Astrocyte (in vitro differentiated cells and primary cell): Measurements from ENCODE around the gene CCDC57. TPM values are rescaled to one million over a fixed set of nuclear protein-coding genes. Genes with fewer than 3 reads are reported as not detected.
"Not testable (repeated sequence)": the region's sequence is repeated elsewhere in the genome, so short reads cannot be mapped to it uniquely, and the experiment has no call there.

Experiments used
- DNase-seq: peaks from one replicate; pipeline ENCODE4 v3.0.0-alpha.2; 2010; ENCODE audit warnings: low read depth
- FAIRE-seq: peaks from 2 replicates; lab custom pipeline; 2011; peaks lifted over from hg19 to GRCh38; lab: Jason Lieb, UNC
- H2AFZ ChIP-seq: 2 replicates; pipeline ENCODE4 v1.6.0; 2012; ENCODE audit warnings: low read depth, low read length, inconsistent platforms
- H3K27ac ChIP-seq: 2 replicates; pipeline ENCODE4 v1.5.1; 2011; ENCODE audit warnings: low read depth, low read length, inconsistent platforms
- H3K27me3 ChIP-seq: 2 replicates; pipeline ENCODE4 v1.6.0; 2011; ENCODE audit warnings: low read length, inconsistent platforms; ENCODE audit not compliant: insufficient read depth
- H3K36me3 ChIP-seq: 2 replicates; pipeline ENCODE4 v1.5.1; 2011; ENCODE audit warnings: low read length, inconsistent platforms; ENCODE audit not compliant: insufficient read depth
- H3K4me1 ChIP-seq: 2 replicates; pipeline ENCODE4 v1.5.1; 2011; ENCODE audit warnings: low read length, inconsistent platforms; ENCODE audit not compliant: insufficient read depth
- H3K4me2 ChIP-seq: 2 replicates; pipeline ENCODE4 v1.6.0; 2012; ENCODE audit warnings: low read length, inconsistent platforms
- H3K4me3 ChIP-seq: 2 replicates; pipeline ENCODE4 v1.5.1; 2011; ENCODE audit warnings: low read depth, mild to moderate bottlenecking, low read length, inconsistent platforms; ENCODE audit not compliant: insufficient read depth
- H3K79me2 ChIP-seq: 2 replicates; pipeline ENCODE4 v1.6.0; 2012; ENCODE audit warnings: mild to moderate bottlenecking, low read length, inconsistent platforms; ENCODE audit not compliant: insufficient read depth
- H3K9ac ChIP-seq: 2 replicates; pipeline ENCODE4 v1.6.0; 2012; ENCODE audit warnings: mild to moderate bottlenecking, low read length, inconsistent platforms
- H3K9me3 ChIP-seq: 2 replicates; pipeline ENCODE4 v1.5.1; 2012; ENCODE audit warnings: low read depth, mild to moderate bottlenecking, low read length, inconsistent platforms; ENCODE audit not compliant: insufficient read depth
- H4K20me1 ChIP-seq: 2 replicates; pipeline ENCODE4 v1.6.0; 2012; ENCODE audit warnings: low read length, inconsistent platforms; ENCODE audit not compliant: insufficient read depth
- H3K27ac Mint-ChIP-seq: one replicate; pipeline ENCODE4 v1.8.0; 2021; ENCODE audit warnings: mild to moderate bottlenecking, mixed read lengths; ENCODE audit not compliant: unreplicated experiment
- H3K27me3 Mint-ChIP-seq: one replicate; pipeline ENCODE4 v1.8.0; 2021; ENCODE audit warnings: low read depth, mixed read lengths; ENCODE audit not compliant: unreplicated experiment
- H3K36me3 Mint-ChIP-seq: one replicate; pipeline ENCODE4 v1.8.0; 2021; ENCODE audit warnings: low read depth, mixed read lengths; ENCODE audit not compliant: unreplicated experiment
- H3K4me1 Mint-ChIP-seq: one replicate; pipeline ENCODE4 v1.8.0; 2021; ENCODE audit warnings: low read depth, mixed read lengths; ENCODE audit not compliant: unreplicated experiment
- H3K4me3 Mint-ChIP-seq: one replicate; pipeline ENCODE4 v1.8.0; 2021; ENCODE audit warnings: mild to moderate bottlenecking, moderate library complexity, mixed read lengths; ENCODE audit not compliant: unreplicated experiment
- H3K9me3 Mint-ChIP-seq: one replicate; pipeline ENCODE4 v1.8.0; 2021; ENCODE audit warnings: mild to moderate bottlenecking, mixed read lengths; ENCODE audit not compliant: unreplicated experiment
- CTCF ChIP-seq: IDR thresholded peaks from 2 replicates; pipeline ENCODE4 v1.5.1; 2011; ENCODE audit warnings: low read depth, mild to moderate bottlenecking, inconsistent platforms, low read length, moderate library complexity; ENCODE audit not compliant: insufficient read depth
- EZH2 ChIP-seq: IDR thresholded peaks from 2 replicates; pipeline ENCODE4 v1.6.1; 2012; ENCODE audit warnings: mild to moderate bottlenecking, low read length, inconsistent platforms; ENCODE audit not compliant: insufficient read depth
- total RNA-seq: library from RNA; stranded (reverse); gene quantifications from 2 replicates; pipeline ENCODE4 v1.2.1, GENCODE V29; 2021

Gene CCDC57
- total RNA-seq, 1 donor from 2014 or later, result 20.4 TPM

GRCh38 chr17:82145550-82146155, 67.0 kb downstream of the CCDC57 start:
- H3K27ac Mint-ChIP-seq, result no peak overlapping the region

GRCh38 chr17:82143333-82143732, 69.3 kb downstream of the CCDC57 start:
- H3K9ac ChIP-seq, result no peak overlapping the region
- TF ChIP-seq CTCF (no peak), EZH2 (no peak)
- Mint-ChIP-seq H3K4me3 (no peak overlapping the region), H3K27me3 (no peaks in the 10 kb centered on the region), H3K9me3 (no peaks in the 10 kb centered on the region), H3K4me1 (no peaks in the 10 kb centered on the region), H3K27ac (no peak overlapping the region), H3K36me3 (peaks cover 6% of the 10 kb centered on the region)
- no peaks in the 10 kb centered on the region for H3K9me3 ChIP-seq
- no peaks in the 10 kb centered on the region for H3K79me2 ChIP-seq
- no peaks in the 10 kb centered on the region for H3K36me3 ChIP-seq
- H4K20me1 ChIP-seq, result no peaks in the 10 kb centered on the region
- DNase-seq (no peak), FAIRE-seq (no peak)
- no peak overlapping the region for H3K4me3 ChIP-seq
- H2AFZ ChIP-seq, result no peak overlapping the region
- no peak overlapping the region for H3K27ac ChIP-seq
- H3K27me3 ChIP-seq, result no peaks in the 10 kb centered on the region
- H3K4me1 ChIP-seq, result no peaks in the 10 kb centered on the region
- H3K4me2 ChIP-seq, result no peak overlapping the region

More at GRCh38 chr17:82145550-82146155, 67.0 kb downstream of the CCDC57 start:
- no peaks in the 10 kb centered on the region for H3K79me2 ChIP-seq
- H3K27me3 Mint-ChIP-seq, result no peaks in the 10 kb centered on the region
- no peak overlapping the region for H2AFZ ChIP-seq
- no peak overlapping the region for H3K4me2 ChIP-seq
- FAIRE-seq (no peak), DNase-seq (no peak)
- H3K4me3 ChIP-seq, result no peak overlapping the region
- no peaks in the 10 kb centered on the region for H4K20me1 ChIP-seq
- H3K4me1 ChIP-seq, result no peaks in the 10 kb centered on the region
- H3K9me3 Mint-ChIP-seq, result no peaks in the 10 kb centered on the region
- H3K36me3 Mint-ChIP-seq, result peaks cover 6% of the 10 kb centered on the region
- no peak overlapping the region for H3K4me3 Mint-ChIP-seq
- TF ChIP-seq EZH2, result no peak
- no peak for TF ChIP-seq CTCF
- H3K27me3 ChIP-seq, result no peaks in the 10 kb centered on the region
- H3K9ac ChIP-seq, result no peak overlapping the region
- no peaks in the 10 kb centered on the region for H3K4me1 Mint-ChIP-seq
- H3K27ac ChIP-seq, result no peak overlapping the region
- no peaks in the 10 kb centered on the region for H3K36me3 ChIP-seq
- no peaks in the 10 kb centered on the region for H3K9me3 ChIP-seq

DNA sequence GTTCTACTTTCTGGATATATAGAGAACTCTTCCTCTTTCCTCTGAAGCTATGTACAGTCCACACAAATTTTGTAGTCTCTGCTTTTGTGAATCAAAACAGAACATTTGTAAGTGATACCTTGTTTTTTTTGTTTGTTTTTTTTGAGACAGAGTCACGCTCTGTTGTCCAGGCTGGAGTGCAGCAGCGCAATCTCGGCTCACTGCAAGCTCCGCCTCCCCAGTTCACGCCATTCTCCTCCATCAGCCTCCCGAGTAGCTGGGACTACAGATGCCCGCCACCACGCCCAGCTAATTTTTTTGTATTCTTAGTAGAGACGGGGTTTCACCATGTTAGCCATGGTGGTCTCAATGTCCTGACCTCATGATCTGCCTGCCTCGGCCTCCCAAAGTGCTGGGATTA, 72.7 kb downstream of the CCDC57 start:
- not testable (repeated sequence) for H3K79me2 ChIP-seq, H3K9me3 ChIP-seq, H3K4me3 ChIP-seq, H3K9me3 Mint-ChIP-seq, H3K27me3 Mint-ChIP-seq, H3K36me3 Mint-ChIP-seq, H3K27ac ChIP-seq, FAIRE-seq, H3K27me3 ChIP-seq, H3K9ac ChIP-seq, H3K36me3 ChIP-seq, H3K4me1 Mint-ChIP-seq, H3K4me2 ChIP-seq, H3K4me1 ChIP-seq, DNase-seq, H3K27ac Mint-ChIP-seq, H2AFZ ChIP-seq, H4K20me1 ChIP-seq, H3K4me3 Mint-ChIP-seq
